Hippocampal formation (tissue), 2 donors: ENCODE results near the gene ADGRA1.

ENCODE experiments used
- DNase-seq, 2 donors: peaks; one replicate each; lab custom pipeline; 2025; lab: John Stamatoyannopoulos, UW

The ADGRA1 gene

GRCh38 chr10:133113146-133113830 lies 25.6 kb downstream of the ADGRA1 start:
- DNase-seq, result no peak

DNA sequence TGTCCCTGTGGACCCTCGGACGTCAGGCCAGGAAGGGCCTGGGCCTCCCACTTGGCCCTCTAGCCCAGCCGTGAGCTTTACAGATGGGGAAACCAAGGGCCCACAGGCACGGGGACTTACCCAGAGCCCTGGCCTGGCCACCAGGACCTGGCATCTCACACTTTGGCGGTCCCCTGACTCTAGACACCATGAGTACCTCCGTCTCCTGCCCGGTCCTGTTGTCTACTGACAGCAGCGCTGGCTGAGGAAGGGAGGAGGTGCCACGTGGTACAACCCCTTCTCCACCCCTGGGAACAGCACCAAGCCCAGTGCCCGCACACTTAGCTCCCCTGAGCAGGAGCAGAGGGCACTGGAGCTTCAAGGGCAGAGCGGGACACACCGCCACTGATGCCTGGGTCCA lies 26.1 kb downstream of the ADGRA1 start:
- no peak for DNase-seq

GRCh38 chr10:133114251-133114650 lies 26.5 kb downstream of the ADGRA1 start:
- no peak for DNase-seq

GRCh38 chr10:133114726-133115452 lies 27.2 kb downstream of the ADGRA1 start:
- no peak for DNase-seq

DNA sequence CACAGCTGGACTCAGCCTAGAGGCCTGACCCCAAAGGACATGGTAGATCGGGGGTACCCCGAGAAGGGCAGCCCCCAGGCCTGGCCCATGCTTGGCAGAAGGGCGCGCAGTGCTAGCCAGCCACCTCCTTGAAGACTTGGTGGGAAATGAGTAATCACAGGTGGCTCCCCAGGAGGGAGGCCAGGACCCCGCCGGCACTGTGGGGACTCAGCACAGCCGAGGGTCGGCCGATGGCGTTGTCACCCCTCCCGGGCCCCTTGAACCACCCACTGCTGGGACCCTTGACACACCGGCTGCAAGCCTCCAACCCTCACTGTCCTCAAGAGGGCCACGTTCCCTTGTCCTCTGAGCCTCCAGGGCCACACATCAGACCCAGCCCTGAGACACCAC lies 27.7 kb downstream of the ADGRA1 start:
- DNase-seq, result no peak

- no peak for DNase-seq
These were observed 28.3 kb downstream of the ADGRA1 start for GRCh38 chr10:133115976-133116375.

- DNase-seq, result no peak
These were observed 28.7 kb downstream of the ADGRA1 start for GRCh38 chr10:133116455-133116854.

DNA sequence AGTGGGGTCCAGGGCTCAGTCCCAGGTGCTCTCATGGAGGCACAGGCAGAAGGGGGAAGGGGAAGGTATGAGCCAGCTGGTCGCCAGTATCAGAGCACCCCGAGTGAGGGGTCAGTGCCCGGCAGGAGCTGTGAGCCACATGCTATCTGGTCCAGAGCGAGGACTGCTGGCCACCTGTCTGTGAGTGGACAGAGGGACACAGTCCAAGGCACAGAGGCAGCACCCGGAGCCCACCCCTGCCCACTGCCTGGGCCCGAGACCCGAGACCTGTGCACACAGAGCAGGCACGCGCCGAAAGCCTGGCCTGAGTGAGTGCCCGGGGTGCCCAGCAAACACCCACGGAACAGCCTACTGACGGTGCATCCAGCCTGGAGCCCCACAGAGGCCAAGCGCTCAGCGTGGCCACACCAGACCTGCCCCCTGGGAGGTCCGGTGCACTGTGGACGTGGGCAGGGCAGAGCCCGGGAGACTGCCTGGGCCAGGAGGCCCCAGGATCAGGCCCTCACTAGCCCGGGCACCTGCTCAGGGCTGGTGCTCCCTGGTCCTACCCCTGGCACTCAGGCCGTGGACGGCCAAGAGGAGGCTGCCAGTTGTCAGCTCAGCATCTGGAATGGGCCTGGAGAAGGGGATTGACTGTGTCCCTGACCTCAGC lies 29.4 kb downstream of the ADGRA1 start:
- no peak for DNase-seq

DNA sequence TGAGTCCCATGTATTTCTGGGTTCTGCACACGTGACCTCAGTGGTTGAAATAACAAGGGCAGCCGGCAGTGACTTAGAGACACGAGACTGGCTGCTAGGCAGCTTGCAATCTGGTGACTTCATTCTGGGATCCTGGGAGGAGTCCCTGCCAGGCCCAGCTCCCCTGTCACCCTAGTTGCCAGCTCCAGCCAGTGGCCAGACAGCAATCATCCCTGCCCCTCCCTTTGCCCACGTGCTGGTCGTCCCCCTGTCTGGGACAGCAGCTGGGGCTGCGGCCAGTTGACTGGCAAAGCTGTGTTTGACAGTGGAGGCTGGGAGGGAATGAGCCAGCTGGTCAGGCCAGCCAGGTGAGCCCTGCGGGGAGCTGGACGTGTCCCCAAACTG lies 30.0 kb downstream of the ADGRA1 start:
- DNase-seq, result no peak

DNA sequence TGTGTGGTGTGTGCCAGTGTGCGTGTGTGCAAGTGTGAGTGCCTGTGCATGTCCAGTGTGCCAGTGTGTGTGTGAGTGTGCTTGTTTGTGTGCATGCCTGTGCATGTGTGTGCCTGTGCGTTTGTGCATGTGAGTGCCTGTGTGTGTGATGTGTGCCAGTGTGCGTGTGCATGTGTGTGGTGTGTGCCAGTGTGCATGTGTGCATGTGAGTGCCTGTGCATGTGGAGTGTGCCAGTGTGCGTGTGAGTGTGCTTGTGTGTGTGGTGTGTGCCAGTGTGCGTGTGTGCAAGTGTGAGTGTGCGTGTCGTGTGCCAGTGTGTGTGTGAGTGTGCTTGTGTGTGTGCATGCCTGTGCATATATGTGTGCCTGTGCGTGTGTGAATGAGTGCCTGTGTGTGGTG lies 33.8 kb downstream of the ADGRA1 start:
- DNase-seq, result no peak

- no peak for DNase-seq
These were observed 34.6 kb downstream of the ADGRA1 start for GRCh38 chr10:133122171-133122935.

GRCh38 chr10:133123050-133123745 lies 35.5 kb downstream of the ADGRA1 start:
- no peak for DNase-seq

DNA sequence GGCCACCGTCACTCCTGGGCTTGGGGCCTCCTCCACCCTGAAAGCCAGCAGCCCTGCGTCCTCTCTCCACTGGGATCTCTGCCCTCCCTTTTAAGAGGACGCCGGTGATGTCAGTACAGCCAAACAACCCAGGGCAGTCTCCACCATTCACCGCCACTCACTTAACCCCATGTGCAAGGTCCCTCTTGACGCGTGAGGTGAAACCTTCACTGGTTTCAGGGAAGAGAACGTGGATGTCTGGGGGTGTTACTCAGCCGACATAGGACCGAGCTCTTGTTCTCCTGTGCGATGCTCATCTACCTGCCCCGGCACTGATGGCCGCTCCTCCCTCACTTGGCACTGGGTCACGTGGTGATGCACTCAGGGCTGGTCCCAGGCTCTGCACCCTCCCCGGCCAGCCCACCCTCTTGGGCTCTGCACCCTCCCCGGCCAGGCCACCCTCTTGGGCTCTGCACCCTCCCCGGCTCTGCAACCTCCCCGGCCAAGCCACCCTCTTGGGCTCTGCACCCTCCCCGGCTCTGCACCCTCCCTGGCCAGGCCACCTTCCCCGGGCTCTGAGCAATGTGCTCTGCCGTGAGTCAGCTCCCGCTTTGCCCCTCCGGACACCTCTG lies 36.1 kb downstream of the ADGRA1 start:
- no peak for DNase-seq

DNA sequence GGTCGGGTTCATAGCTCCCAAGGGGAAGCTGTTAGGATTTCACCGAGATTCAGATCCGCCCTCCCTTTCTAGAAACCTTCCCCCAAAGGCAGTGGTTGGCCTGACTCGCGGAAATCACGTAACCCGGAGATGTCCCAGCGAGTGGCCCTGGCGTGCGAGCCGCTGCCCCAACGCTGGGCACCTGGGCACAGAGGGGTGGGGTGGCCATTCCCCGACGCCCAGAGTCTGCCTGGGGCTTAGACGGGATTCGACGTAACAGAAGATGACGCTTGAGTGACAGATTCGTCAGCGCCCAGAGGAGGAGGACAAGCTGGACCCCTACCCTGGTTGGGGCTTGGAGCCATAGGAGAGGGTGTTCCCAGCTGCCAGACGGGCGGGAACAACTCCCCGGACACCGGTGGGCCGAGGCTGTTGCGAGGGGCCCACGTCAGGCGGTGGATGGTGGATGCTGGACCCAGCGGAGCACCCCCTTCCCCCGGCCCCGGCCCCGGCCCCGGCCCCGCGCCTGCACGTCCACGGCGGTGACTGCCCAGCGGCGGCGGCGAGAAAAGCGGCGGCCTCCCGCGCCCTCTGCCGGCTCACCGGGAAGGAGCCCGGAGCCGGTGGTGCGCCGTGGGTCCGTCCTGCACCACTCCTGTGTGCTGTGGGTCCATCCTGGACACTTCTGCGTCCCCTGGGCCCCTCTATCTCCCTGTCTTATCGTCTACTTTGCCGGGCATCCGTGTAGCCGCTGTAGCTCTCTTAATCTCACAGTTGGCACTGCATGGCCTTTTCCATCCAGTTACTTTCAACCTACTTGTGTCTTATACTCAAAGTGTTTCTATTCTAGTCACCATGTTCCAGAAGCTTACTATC lies 36.9 kb downstream of the ADGRA1 start:
- DNase-seq, result no peak

DNA sequence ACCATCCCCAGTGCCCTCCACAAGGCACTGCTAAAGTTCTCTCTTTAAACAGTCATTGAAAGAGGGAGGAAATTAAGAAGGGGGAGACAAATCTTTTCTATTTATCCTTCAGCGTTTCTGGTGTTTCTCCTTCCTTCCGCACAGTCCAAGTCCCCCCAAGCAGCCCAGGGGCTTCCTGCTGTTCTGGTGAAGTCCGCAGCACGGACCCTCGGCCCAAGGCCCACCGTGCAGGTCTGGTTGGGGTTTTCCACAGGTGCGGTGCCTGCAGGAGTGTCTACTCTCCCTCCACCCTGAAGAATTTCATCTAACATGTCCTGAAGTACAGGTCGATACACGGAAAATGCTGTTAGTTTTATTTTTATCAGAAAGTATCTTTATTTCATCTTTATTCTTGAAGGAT lies 38.2 kb downstream of the ADGRA1 start:
- no peak for DNase-seq

GRCh38 chr10:133126431-133127290 lies 38.9 kb downstream of the ADGRA1 start:
- DNase-seq, result no peak

- DNase-seq, result no peak
These were observed 39.8 kb downstream of the ADGRA1 start for GRCh38 chr10:133127291-133128125.
